Activated CD4-positive, alpha-beta T cell treated with anti-CD3 and anti-CD28 coated beads for 4 hours (primary cell): ENCODE data around the gene NGRN.
A peak's percentile ranks its signal among the peaks of the same experiment; 100 is the strongest.
"Not testable (repeated sequence)": the region's sequence is repeated elsewhere in the genome, so short reads cannot be mapped to it uniquely, and the experiment has no call there.

Experiments used
- DNase-seq, 2 donors: peaks; one replicate each; pipeline ENCODE4 v3.0.0-alpha.2; 2020

NGRN gene

DNA sequence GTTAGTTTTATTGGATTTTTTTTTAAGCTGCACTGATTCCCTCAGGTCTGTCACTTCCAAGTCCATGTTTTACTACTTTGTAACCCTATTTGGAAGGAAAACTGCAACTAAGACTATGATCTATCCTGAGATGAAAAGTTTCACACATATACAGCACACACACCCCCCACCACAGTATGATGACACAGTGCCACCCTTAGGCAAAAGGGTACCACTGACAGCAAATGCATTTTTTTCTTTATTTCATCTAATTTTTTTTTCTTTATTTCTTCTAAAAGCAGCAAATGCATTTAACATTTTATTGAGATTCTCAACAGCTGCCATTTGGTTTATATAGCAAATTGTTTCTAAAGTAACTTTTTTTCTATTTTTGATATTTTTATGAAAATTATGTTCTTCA, 21.2 kb downstream of the NGRN start:
- peak; percentile 40 to 50 for DNase-seq

DNA sequence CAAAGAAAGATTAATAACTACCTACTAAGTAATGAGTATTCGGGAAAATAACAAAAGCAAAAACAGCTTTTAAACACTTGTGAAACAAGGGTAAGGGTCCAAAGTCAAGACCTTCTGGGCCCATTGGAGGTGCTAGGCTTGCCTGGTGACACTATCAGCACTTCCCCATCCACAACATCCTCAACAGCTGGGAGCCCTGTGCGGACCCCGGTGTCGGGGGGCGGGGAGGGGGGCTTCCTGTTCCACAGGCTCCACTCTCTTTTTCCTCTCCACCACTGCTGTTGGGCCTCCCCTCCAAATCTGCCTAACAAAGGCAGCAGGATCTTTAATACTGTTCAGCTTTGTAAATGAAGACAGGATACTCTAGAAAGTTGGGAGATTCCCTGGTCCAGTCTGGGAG, 21.6 kb downstream of the NGRN start:
- DNase-seq, result no peak

DNA sequence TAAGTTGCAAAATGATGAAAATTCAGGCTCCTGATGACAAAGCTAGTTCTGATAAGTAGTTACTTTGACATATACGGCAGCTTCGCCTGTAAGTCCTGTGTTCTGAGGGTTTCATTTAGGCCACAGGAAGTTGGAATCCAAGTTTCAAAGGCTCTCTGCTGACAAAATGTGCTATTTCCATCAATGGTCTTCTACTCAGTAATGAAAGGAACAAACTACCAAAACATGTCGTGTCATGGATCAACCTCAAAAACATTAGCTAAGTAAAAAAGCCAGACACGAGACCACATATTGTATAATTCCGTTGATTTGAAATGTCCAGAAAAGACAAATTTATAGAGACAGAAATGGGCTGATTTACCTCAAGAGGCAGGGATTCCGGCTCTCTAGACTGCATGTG, 22.5 kb downstream of the NGRN start:
- no peak for DNase-seq

DNA sequence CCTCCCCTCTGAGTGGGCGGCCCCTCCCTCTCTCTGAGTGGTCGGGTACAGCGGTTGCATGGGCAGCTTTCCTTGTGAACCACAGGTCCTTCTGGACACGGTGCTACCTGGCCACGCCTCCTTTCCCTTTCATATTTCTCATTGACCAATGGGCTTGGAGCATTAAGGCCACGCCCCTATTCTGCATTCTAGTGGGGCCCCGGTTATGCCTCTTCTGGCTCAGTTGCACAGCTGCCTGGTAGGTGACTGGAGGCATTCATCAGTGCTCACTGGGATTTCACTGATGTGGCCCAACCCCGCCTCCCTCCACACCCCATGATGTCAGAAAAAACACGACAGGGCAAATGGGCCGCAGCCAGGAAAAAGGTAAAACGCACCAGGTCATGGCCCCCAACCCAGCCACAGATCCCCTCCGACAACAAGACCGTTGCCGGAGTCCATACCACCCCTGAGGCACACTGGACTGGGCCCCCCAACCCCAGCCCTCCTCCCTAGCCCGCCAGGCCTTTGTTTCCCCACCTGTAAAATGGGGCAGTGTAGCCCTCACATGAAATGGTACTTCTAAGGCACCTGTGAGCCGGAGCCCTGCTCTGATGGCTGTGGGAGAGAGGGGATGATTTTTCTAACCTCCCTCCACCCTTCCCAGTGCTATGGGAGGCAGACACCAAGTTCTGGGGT, 26.3 kb downstream of the NGRN start:
- no peak for DNase-seq

GRCh38 chr15:90293040-90293810, 27.8 kb downstream of the NGRN start:
- DNase-seq, result peak; percentile 63 to 75

DNA sequence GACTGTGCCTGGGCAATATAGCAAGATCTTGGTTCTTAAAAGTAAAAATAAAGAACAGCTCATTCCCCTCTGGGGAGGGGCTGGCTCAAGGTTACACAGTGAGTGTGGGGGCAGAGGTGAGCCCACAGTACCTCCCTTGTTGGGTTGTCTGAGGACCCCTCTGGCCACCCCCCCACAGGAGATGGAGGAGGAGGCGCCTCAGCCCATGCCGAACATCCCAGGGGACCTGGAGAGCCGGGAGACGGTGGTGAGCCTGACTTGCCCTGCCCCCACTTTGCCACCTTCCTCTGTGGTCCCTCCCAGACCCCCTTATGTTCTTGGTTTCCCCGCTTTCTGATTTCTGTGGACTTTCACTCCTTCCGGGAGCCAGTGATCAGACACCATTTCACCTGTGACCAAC, 28.7 kb downstream of the NGRN start:
- DNase-seq, result no peak

DNA sequence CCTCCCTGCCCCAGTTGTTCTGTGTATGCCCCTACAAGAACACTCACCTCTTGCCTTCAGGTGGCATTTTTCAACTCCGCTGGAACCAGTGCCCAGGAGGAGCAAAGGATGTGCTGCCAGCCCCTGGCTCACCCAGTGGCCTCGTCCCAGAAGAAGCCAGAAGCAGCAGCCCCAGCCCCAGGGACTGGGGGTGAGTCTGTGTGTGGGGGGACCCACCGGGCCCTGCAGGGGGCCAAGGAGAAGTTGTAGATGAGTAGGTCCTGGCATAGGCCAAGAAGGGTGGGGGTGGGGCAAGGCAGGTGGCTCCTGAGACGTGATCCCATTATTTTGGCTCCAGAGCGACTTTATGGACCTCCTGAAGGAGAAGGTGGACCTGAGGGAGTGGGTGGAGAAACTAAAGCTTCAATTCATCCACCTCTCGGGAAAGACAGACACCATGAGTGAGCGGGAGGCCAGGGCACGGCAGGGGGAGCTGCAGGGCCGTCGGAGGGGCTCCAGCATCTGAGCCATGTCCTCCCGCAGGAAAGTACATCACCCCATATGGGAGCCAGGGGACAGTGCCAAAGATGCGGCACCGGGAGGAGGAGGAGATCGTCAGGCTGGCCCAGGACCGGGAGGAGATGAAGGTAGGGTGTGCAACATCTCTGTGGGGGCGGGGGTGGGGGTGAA, 29.3 kb downstream of the NGRN start:
- no peak for DNase-seq

DNA sequence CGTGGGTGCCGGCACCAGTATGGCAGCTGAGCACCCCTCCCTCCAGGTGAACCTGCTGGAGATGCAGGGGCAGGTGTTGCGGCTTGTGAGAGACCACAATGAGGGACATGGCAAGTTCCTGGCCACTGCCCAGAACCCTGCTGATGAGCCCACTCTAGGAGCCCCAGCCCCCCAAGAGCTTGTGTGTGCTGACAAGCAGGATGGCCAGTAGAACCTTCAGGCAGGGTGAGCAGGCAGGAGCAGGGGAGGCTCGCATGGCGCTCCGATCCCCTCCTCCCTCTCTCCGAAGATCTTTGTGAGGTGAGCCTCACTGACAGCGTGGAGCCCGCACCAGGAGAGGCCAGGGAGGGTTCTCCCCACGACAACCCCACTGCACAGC, 29.8 kb downstream of the NGRN start:
- no peak for DNase-seq

DNA sequence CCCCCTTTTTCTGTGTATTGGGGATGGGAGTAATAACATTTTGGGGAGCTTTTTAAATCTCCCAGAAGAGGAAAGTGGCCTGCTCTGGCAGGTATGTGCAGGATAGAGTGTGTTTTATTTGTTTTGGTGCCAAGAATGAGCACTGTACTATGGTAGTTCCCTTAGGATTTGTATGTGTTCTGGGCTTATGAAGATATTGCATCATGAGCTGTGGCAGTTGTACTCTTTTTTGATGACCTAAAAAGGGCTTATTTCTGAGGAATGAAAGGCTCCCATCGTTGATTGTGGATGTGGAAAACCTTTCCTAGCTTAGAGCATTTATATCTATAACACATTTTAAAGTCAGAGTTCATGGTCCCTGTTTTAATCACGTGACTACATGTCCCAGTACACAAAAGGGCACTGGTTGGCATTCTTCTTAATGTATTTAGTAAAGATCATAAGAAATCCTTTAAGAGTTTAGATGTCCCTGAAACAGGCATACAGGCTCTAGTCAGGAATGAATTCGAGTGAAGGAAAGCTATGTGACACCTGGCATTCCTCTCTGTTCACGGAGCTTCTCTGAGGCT, 30.9 kb downstream of the NGRN start:
- DNase-seq, result not testable (repeated sequence)

DNA sequence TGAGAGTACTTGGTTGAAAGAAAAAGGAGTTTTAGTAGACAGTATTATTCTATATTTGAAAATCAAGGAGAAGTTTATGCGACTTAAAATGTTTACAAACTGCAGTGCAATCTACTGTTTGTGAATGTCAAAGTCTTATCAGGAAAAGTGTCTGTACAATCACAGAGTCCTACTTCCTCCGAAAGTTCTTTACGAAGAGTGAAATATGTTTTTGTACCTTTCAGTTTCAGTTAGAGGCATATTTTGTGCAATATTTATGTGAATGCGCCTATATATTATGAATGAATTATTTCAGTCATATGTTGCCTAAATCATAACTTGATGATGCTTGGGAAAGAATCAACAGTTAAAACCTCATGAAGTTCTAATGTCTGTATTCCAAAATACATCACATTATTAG, 31.5 kb downstream of the NGRN start:
- DNase-seq, result no peak

DNA sequence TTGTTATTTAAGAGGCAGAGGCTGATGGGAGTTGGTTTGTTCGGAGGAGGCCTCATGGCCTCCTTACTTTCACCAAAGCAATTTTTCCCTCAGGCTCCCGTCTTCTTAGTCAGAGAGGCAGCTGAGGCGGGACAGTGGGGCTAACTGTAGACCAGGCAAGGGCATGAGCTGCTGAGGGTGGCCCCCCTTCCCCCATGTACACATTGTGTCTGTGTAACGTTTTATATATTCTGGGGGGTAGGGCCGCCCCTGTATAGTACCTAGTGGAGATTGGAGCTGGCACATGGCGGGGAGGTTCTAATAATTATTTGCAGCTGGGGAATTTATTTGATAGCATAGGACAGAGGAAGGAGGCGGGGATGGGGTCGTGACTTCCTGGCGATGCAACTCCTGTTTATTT, 35.1 kb downstream of the NGRN start:
- no peak for DNase-seq

DNA sequence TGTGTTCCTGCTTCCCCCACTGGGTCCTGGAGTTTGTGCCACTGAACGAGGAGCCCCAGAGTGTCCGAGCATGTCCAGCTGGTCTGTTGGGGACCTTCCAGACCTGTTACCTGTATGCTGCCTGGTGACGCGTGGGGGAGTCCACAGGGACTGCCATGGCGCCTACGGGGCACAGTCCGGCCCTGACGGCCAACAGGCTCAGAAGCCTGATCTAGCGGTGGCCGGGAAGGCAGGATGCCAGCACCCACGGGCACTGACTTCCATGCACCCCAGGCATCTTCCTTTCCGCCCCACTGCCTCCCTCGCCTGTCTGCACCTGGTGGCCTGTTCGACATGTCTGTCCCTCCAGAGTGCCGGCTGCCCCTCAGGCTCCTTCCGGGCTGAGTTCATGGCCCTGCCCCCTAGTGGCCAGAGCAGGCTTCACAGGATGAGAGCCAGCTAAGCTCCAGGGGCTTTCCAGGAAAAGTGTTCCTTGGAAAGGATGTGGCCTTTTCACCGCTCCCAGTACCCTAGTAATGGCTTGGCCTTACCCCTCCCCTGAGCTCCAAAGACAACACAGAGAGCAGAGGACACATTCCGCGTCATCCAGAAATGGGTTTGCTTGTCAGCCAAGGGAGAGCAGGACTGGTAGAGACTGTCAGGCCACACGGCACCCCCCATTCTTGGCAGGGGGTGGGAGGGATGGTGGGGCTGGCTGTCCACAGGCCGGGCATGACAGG, 35.7 kb downstream of the NGRN start:
- peak; percentile 44 to 51 for DNase-seq

GRCh38 chr15:90301707-90302300, 36.3 kb downstream of the NGRN start:
- DNase-seq, result no peak

DNA sequence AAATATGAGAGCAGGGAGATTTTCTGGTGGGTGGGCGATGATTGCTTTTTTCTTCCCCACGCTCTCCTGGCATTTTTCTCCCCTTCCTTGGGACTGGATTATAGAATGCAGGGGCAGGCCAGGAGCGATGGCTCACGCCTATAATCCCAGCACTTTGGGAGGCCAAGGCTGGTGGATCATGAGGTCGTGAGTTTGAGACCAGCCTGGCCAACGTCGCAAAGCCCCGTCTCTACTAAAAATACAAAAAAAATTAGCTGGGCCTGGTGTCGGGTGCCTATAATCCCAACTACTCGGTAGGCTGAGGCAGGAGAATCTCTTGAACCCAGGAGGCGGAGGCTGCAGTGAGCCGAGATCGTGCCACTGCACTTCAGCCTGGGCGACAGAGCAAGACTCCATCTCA, 39.9 kb downstream of the NGRN start:
- not testable (repeated sequence) for DNase-seq

DNA sequence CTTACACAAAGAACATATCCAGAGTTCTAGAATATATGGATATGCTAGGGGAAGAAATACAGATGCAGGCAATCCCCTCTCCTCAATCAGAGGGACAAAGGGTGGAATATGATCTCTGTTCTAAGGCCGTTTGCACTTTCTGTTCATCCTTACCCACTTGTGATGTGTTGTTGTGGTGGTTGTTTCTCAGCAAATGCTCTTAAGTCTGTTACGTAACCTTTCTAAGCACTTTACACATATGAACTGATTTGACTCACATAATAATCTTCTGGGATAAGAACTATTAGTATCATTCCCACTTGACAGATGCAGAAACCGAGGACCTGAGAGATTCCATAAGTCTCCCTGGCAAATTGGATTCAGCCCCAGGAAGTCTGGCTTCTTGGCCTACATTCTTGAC, 40.5 kb downstream of the NGRN start:
- DNase-seq, result no peak

GRCh38 chr15:90306560-90306959, 41.1 kb downstream of the NGRN start:
- peak; percentile 19 for DNase-seq

- no peak for DNase-seq
Measured at GRCh38 chr15:90307661-90308060, 42.2 kb downstream of the NGRN start.

DNA sequence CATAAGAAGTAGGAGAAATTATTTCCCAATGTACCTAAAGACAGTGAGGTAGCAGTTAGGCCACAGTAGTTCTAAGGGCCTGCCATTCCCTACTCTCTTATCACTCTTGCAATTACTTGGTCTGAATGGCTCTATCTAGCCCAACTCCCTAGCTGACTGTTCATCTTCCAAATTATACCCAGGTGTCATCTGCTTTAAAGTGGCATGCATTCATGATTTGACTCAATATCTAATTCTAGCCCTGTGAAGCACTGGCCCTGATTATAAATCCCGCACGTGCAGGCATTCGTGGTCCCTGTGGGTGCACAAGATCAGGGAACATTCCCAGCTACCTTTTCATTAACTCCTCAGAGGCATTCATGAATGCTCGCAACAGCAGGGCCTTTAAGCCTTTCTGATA, 43.5 kb downstream of the NGRN start:
- no peak for DNase-seq

- DNase-seq, result no peak
Measured at GRCh38 chr15:90315278-90315982, 50.0 kb downstream of the NGRN start.

GRCh38 chr15:90316139-90316538, 50.7 kb downstream of the NGRN start:
- DNase-seq, result no peak

DNA sequence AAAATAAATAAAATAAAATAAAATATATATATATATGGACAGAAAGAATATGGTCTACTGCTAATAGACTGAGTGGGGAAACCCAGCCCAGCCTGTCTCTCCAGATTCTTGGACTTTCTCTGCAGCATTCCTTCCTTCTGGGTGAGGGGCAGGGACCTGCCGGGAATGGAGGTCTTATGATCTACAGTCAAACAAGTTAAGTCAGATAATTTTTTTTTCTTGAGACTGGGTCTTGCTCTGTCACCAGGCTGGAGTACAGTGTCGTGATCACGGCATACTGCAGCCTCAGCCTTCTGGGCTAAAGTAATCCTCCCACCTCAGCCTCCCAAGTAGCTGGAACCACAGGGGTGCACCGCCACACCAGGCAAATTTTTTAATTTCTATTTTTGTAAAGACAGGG, 53.1 kb downstream of the NGRN start:
- DNase-seq, result no peak
